ENCODE measurements around the gene LCK. TPM values are rescaled to one million over a fixed set of nuclear protein-coding genes. Genes with fewer than 3 reads are reported as not detected.
A peak's percentile ranks its signal among the peaks of the same experiment; 100 is the strongest.

The LCK gene
- total and polyA plus RNA-seq, 8 donors = 0.95 to 8.8 (median 1.7) TPM

- Histone ChIP-seq H3K4me1 (peaks cover 6 to 18% of the 10 kb centered on the region in 2 donors), H3K4me3 (no peak overlapping the region), H3K9me3 (peaks cover 0 to 4% of the 10 kb centered on the region in 2 donors), H3K36me3 (peaks cover 0 to 33% of the 10 kb centered on the region in 2 donors), H3K27ac (no peak overlapping the region), H3K27me3 (no peaks in the 10 kb centered on the region)
- TF ChIP-seq, protein P1, sequence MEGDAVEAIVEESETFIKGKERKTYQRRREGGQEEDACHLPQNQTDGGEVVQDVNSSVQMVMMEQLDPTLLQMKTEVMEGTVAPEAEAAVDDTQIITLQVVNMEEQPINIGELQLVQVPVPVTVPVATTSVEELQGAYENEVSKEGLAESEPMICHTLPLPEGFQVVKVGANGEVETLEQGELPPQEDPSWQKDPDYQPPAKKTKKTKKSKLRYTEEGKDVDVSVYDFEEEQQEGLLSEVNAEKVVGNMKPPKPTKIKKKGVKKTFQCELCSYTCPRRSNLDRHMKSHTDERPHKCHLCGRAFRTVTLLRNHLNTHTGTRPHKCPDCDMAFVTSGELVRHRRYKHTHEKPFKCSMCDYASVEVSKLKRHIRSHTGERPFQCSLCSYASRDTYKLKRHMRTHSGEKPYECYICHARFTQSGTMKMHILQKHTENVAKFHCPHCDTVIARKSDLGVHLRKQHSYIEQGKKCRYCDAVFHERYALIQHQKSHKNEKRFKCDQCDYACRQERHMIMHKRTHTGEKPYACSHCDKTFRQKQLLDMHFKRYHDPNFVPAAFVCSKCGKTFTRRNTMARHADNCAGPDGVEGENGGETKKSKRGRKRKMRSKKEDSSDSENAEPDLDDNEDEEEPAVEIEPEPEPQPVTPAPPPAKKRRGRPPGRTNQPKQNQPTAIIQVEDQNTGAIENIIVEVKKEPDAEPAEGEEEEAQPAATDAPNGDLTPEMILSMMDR (IDR thresholded peaks at IDR 0.05) = no peak
- no peak for DNase-seq
- no peak for ATAC-seq
- intact Hi-C loops (cut with DNase I) = no loop called here
These were observed 58.9 kb downstream of the LCK start for GRCh38 chr1:32309960-32310359.

DNA sequence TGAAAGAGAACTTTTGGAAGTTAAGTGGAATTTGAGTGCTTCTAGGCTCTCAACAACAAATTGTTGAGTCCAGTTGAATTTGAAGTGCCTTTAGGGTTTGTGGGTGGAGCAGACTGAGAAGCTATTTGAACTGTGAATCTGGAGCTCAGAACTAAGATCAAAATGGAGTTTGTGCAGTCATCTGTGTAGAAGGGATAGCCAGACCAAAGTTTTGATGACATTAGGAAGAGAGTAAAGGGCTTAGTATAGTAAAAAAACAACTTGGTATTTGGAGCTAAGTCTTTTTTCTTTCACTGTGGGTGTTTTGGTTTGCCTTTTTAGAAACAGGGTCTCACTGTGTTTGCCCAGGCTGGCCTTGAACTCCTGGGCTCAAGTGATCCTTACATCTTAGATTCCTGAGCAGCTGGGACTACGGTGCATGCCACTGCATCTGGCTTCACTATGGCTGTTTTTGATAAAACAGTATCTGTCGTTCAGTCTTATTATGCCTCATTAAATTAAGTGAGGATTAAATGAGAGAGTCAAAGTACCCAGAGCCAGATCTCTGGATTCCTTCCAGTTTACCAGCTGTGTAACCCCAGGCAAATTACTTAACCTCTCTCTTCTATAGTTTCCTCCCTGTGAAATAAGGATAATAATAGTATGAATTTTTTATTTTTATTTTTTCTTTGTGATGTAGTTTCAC, 60.8 kb downstream of the LCK start:
- H3K27me3 ChIP-seq = no peaks in the 10 kb centered on the region
- ATAC-seq (peak; percentile 85), DNase-seq (peak in 1 of 4 donors; percentile 16)
- no peaks in the 10 kb centered on the region for H3K9me3 ChIP-seq
- peaks cover 6 to 18% of the 10 kb centered on the region in 2 donors for H3K4me1 ChIP-seq
- H3K4me3 ChIP-seq = no peak overlapping the region
- TF ChIP-seq, protein P1 (IDR thresholded peaks at IDR 0.05) = no peak
- H3K36me3 ChIP-seq = peaks cover 0 to 18% of the 10 kb centered on the region in 2 donors
- H3K27ac ChIP-seq = peak overlapping the region in 1 of 2 donors; percentile 14
- intact Hi-C loops (cut with DNase I) = no loop called here

DNA sequence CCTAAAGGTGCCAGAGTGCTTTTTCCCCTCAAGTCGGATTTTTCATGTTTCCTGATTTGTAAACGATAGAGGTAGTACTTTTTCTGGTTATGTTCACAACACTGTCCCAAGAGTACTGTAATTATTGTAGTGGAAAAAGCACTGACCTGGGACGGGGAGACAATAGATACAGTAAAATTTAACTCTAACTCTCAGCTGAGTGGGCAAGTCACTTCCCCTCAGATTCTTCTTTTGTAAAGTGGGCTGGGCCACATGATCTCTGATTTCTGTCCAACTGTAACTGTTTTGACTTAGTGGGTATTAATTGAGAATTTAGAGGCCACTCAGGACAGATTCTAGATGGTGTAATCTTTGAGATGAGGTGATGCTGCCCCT, 65.8 kb downstream of the LCK start:
- H3K27ac ChIP-seq = no peak overlapping the region
- no peak overlapping the region for H3K4me3 ChIP-seq
- peaks cover 0 to 56% of the 10 kb centered on the region in 2 donors for H3K36me3 ChIP-seq
- H3K9me3 ChIP-seq = no peaks in the 10 kb centered on the region
- intact Hi-C loops (cut with DNase I) = no loop called here
- no peaks in the 10 kb centered on the region for H3K27me3 ChIP-seq
- ATAC-seq (no peak), DNase-seq (no peak)
- peaks cover 2 to 15% of the 10 kb centered on the region in 2 donors for H3K4me1 ChIP-seq
- TF ChIP-seq, protein P1 (IDR thresholded peaks at IDR 0.05) = no peak

DNA sequence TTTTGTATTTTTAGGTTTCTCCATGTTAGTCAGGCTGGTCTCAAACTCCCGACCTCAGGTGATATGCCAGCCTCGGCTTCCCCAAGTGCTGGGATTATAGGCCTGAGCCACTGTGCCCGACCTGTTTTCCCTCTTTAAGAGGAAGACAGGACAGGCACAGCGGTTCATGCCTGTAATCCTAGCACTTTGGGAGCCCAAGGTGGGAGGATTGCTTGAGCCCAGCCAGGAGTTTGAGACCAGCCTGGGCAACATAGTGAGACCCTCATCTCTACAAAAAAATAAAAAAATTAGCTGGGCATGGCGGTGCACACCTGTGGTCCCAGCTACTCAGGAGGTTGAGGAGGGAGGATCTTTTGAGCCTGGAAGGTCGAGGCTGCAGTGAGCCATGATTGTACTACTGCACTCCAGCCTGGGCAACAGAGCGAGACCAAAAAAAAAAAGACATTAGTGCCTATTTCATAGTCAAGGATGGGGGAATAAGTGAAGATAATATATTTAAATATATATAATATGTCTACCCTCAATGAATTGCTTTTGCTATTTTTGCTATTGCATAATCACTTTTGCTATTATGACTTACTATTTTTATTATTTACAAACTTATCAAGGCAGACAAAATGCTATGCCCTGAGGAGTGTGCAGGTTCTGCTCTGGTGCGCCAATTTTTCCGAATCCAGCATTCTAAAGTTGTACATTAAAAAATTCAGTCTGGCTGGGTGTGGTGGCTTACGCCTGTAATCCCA, 67.2 kb downstream of the LCK start:
- no peak overlapping the region for H3K27ac ChIP-seq
- peaks cover 0 to 11% of the 10 kb centered on the region in 2 donors for H3K4me1 ChIP-seq
- H3K4me3 ChIP-seq = no peak overlapping the region
- no peak for ATAC-seq
- TF ChIP-seq, protein P1 (IDR thresholded peaks at IDR 0.05) = no peak
- intact Hi-C loops (cut with DNase I) = no loop called here
- no peaks in the 10 kb centered on the region for H3K27me3 ChIP-seq
- peaks cover 0 to 67% of the 10 kb centered on the region in 2 donors for H3K36me3 ChIP-seq
- no peaks in the 10 kb centered on the region for H3K9me3 ChIP-seq
- DNase-seq = no peak

DNA sequence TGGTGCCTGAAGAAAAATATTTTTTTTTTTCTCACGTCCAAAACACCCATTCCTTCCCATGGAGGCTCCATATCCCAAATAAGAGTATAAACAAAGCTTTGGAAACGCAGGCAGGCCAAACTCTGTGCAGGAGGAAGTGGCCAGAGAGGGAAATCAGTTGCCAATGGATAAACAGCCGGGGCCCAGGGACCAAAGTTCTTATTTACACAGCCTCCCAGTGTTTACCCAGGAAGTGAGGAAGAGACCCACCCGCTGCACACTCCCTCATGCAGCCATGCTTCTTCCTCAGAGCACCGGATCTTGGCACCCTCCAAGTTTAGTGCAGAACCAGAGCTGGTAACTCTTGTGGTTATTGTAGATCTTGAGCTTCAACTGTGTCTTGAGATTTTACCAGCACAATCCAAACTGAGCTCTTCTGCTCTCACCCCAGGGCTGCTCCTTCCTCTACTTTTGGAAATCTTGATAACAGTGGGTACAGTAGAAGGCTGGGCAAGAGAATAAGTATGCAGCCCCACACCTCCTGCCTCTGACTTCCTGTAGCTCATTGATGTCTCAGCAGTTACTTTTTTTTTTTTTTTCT, 70.7 kb downstream of the LCK start:
- no peak overlapping the region for H3K4me3 ChIP-seq
- ATAC-seq (peak; percentile 47), DNase-seq (no peak)
- no peaks in the 10 kb centered on the region for H3K9me3 ChIP-seq
- intact Hi-C loops (cut with DNase I) = no loop called here
- H3K4me1 ChIP-seq = peaks cover 0 to 11% of the 10 kb centered on the region in 2 donors
- peak overlapping the region in 1 of 2 donors; percentile 33 for H3K27ac ChIP-seq
- H3K27me3 ChIP-seq = no peaks in the 10 kb centered on the region
- TF ChIP-seq, protein P1 (IDR thresholded peaks at IDR 0.05) = no peak
- H3K36me3 ChIP-seq = peaks cover 0 to 83% of the 10 kb centered on the region in 2 donors

Measured in left lung (tissue), 10 donors.